ENCODE results near the gene CGAS. TPM values are rescaled to one million over a fixed set of nuclear protein-coding genes. Genes with fewer than 3 reads are reported as not detected.

CGAS gene
- total and polyA plus RNA-seq, 2 of the 13 experiments (the other 11 are each of a cell fraction or from before 2014, with no cell fraction given), result 0.03 to 0.07 TPM

DNA sequence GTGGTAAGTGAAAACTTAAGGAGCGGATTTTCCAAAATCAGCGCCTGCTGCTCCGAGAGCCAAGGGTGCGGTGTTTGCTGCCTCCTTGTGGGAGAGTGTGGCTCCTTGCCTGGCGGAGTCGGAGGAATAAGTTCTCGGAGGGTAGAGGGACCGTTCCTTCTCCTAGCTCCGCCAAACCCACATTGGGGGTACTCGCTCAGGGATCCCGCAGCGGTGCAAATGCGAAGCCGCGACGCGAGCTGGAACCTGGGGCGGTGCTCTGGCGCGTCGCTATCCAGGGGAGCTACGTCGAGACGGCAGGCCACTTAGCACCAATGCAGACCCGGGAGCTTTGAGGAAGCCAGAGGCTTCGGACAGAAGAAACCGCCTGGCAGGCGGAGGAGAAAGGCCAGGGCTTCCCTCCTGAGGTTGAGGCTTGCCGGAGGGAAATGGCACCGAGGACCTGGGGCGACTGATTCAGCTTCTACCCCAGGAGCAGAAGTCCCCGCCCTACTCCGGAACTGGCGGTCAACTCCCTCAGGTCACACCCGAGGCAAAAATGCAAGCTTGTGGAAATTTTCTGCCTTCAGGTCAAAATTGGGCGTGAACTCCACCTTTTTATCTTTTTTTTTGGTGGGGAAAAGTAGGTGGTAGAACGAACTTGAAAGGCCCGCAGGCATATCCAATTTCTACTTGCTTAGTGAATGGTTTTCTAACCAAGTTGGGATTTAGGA is 63.1 kb downstream of the CGAS start (continued):
- TF ChIP-seq, protein P1, sequence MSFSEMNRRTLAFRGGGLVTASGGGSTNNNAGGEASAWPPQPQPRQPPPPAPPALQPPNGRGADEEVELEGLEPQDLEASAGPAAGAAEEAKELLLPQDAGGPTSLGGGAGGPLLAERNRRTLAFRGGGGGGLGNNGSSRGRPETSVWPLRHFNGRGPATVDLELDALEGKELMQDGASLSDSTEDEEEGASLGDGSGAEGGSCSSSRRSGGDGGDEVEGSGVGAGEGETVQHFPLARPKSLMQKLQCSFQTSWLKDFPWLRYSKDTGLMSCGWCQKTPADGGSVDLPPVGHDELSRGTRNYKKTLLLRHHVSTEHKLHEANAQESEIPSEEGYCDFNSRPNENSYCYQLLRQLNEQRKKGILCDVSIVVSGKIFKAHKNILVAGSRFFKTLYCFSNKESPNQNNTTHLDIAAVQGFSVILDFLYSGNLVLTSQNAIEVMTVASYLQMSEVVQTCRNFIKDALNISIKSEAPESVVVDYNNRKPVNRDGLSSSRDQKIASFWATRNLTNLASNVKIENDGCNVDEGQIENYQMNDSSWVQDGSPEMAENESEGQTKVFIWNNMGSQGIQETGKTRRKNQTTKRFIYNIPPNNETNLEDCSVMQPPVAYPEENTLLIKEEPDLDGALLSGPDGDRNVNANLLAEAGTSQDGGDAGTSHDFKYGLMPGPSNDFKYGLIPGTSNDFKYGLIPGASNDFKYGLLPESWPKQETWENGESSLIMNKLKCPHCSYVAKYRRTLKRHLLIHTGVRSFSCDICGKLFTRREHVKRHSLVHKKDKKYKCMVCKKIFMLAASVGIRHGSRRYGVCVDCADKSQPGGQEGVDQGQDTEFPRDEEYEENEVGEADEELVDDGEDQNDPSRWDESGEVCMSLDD (CRISPR knock-in tag; IDR thresholded peaks at IDR 0.05; ENCODE audit: borderline replicate concordance), result no peak
- no peak for TF ChIP-seq RFX3 (CRISPR knock-in tag; IDR thresholded peaks at IDR 0.05)
- TF ChIP-seq MIXL1 (CRISPR knock-in tag; IDR thresholded peaks at IDR 0.05), result no peak
- TF ChIP-seq SKI (IDR thresholded peaks at IDR 0.05; ENCODE audit: partially characterized antibody), result no peak
- peak; percentile 74 for TF ChIP-seq CTCF (CRISPR knock-in tag; IDR thresholded peaks at IDR 0.05)
- no peak for TF ChIP-seq HDAC2 (CRISPR knock-in tag; IDR thresholded peaks at IDR 0.05)
- no peak for TF ChIP-seq U2AF2 (IDR thresholded peaks at IDR 0.05; ENCODE audit: low read depth, low read length)
- TF ChIP-seq KAT8 (CRISPR knock-in tag; IDR thresholded peaks at IDR 0.05), result no peak
- no peak for TF ChIP-seq ZSCAN20 (CRISPR knock-in tag; IDR thresholded peaks at IDR 0.05; ENCODE audit: borderline replicate concordance)
- TF ChIP-seq MAFF (IDR thresholded peaks at IDR 0.05; ENCODE audit: low read depth, low read length), result peak; percentile 60
- TF ChIP-seq FOXP4 (CRISPR knock-in tag; IDR thresholded peaks at IDR 0.05), result no peak
- TF ChIP-seq ARID2 (CRISPR knock-in tag; IDR thresholded peaks at IDR 0.05; ENCODE audit: borderline replicate concordance), result no peak
- TF ChIP-seq SRY (CRISPR knock-in tag; IDR thresholded peaks at IDR 0.05), result peak; percentile 21; the same call in 1 of the 2 replicates
- TF ChIP-seq, protein P2, sequence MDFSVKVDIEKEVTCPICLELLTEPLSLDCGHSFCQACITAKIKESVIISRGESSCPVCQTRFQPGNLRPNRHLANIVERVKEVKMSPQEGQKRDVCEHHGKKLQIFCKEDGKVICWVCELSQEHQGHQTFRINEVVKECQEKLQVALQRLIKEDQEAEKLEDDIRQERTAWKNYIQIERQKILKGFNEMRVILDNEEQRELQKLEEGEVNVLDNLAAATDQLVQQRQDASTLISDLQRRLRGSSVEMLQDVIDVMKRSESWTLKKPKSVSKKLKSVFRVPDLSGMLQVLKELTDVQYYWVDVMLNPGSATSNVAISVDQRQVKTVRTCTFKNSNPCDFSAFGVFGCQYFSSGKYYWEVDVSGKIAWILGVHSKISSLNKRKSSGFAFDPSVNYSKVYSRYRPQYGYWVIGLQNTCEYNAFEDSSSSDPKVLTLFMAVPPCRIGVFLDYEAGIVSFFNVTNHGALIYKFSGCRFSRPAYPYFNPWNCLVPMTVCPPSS (IDR thresholded peaks at IDR 0.05), result no peak
- TF ChIP-seq, protein P3, sequence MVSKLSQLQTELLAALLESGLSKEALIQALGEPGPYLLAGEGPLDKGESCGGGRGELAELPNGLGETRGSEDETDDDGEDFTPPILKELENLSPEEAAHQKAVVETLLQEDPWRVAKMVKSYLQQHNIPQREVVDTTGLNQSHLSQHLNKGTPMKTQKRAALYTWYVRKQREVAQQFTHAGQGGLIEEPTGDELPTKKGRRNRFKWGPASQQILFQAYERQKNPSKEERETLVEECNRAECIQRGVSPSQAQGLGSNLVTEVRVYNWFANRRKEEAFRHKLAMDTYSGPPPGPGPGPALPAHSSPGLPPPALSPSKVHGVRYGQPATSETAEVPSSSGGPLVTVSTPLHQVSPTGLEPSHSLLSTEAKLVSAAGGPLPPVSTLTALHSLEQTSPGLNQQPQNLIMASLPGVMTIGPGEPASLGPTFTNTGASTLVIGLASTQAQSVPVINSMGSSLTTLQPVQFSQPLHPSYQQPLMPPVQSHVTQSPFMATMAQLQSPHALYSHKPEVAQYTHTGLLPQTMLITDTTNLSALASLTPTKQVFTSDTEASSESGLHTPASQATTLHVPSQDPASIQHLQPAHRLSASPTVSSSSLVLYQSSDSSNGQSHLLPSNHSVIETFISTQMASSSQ (IDR thresholded peaks at IDR 0.05; ENCODE audit: low read depth), result no peak
- TF ChIP-seq, protein P3 (CRISPR knock-in tag; IDR thresholded peaks at IDR 0.05; ENCODE audit: borderline replicate concordance), result no peak
- no peak for TF ChIP-seq TEAD3 (CRISPR knock-in tag; optimal IDR thresholded peaks at IDR 0.05; ENCODE audit: borderline replicate concordance)
- TF ChIP-seq ZNF234 (CRISPR knock-in tag; conservative IDR thresholded peaks at IDR 0.05), result no peak
